Fibroblast of lung (primary cell): ENCODE results near the gene MAGEC1. TPM values are rescaled to one million over a fixed set of nuclear protein-coding genes. Genes with fewer than 3 reads are reported as not detected.

ENCODE experiments used
- DNase-seq, 2 donors: peaks; one replicate each; pipeline versions ENCODE4 v3.0.0 to v3.0.0-alpha.2; 2010; ENCODE audit warnings: low read depth in 2 of 2
- H2AFZ ChIP-seq: 2 replicates; pipeline ENCODE4 v1.5.1; 2012; ENCODE audit warnings: low read length, control low read depth, inconsistent platforms
- H3K27ac ChIP-seq: 2 replicates; pipeline ENCODE4 v1.5.1; 2011; ENCODE audit warnings: low read length, control low read depth; ENCODE audit not compliant: insufficient read depth
- H3K27me3 ChIP-seq: 2 replicates; pipeline ENCODE4 v1.5.1; 2011; ENCODE audit warnings: mild to moderate bottlenecking, low read length; ENCODE audit not compliant: control insufficient read depth, insufficient read depth
- H3K36me3 ChIP-seq: 2 replicates; pipeline ENCODE4 v1.5.1; 2011; ENCODE audit warnings: low read length; ENCODE audit not compliant: control insufficient read depth, insufficient read depth
- H3K4me1 ChIP-seq: 2 replicates; pipeline ENCODE4 v1.5.1; 2011; ENCODE audit warnings: low read length; ENCODE audit not compliant: control insufficient read depth, insufficient read depth; ENCODE audit errors: extremely low read depth
- H3K4me2 ChIP-seq: 2 replicates; pipeline ENCODE4 v1.5.1; 2011; ENCODE audit warnings: low read length, control low read depth; ENCODE audit not compliant: insufficient read depth; ENCODE audit errors: extremely low read depth
- H3K4me3 ChIP-seq, 4 experiments: fragments of 200-600 bp in 1 of 4; sonication (generic) in 1 of 4; replicated peaks in 1 of 4; 2 replicates each; pipeline ENCODE4 v1.5.1; 2011 to 2016; ENCODE audit warnings: low read length in 4 of 4, low read depth in 3 of 4, mild to moderate bottlenecking in 3 of 4, control low read depth in 2 of 4, inconsistent platforms in 1 of 4, mixed read lengths in 1 of 4; ENCODE audit not compliant: insufficient read depth in 1 of 4; ENCODE audit errors: control extremely low read depth in 1 of 4
- H3K79me2 ChIP-seq: 2 replicates; pipeline ENCODE4 v1.5.1; 2012; ENCODE audit warnings: mild to moderate bottlenecking, low read length, inconsistent platforms; ENCODE audit not compliant: control insufficient read depth, insufficient read depth
- H3K9ac ChIP-seq: 2 replicates; pipeline ENCODE4 v1.5.1; 2011; ENCODE audit warnings: mild to moderate bottlenecking, low read length, control low read depth; ENCODE audit not compliant: insufficient read depth
- H3K9me3 ChIP-seq: 2 replicates; pipeline ENCODE4 v1.5.1; 2012; ENCODE audit warnings: low read depth, low read length; ENCODE audit not compliant: control insufficient read depth, insufficient read depth
- H4K20me1 ChIP-seq: 2 replicates; pipeline ENCODE4 v1.5.1; 2011; ENCODE audit warnings: low read length; ENCODE audit not compliant: control insufficient read depth, insufficient read depth; ENCODE audit errors: extremely low read depth
- EZH2 ChIP-seq: IDR thresholded peaks from 2 replicates; pipeline ENCODE4 v1.5.1; 2012; ENCODE audit warnings: low read length, control low read depth, mild to moderate bottlenecking; ENCODE audit errors: missing control alignments
- polyA plus RNA-seq, 2 donors: library from polyadenylated mRNA; depleted of rRNA in 1 of 2; stranded (reverse) in 1 of 2; unstranded in 1 of 2; fragments of >200 nt; gene quantifications; 2 replicates each; pipeline ENCODE4 v1.2.1, GENCODE V29; 2011 to 2012; ENCODE audit warnings: missing spikeins in 1 of 2
- total RNA-seq: library from RNA; depleted of rRNA; stranded (reverse); fragments of >200 nt; gene quantifications from 2 replicates; pipeline ENCODE4 v1.2.1, GENCODE V29; 2014
- TF ChIP-seq, protein P1 (sequence below), 2 donors: IDR thresholded peaks in 1 of 2; conservative IDR thresholded peaks in 1 of 2; 1 replicate in 1 of 2; 2 replicates in 1 of 2; pipeline ENCODE4 v1.5.1; 2011 to 2012; ENCODE audit warnings: low read length in 2 of 2, control low read depth in 1 of 2, inconsistent platforms in 1 of 2, low read depth in 1 of 2, mild to moderate bottlenecking in 1 of 2

Gene MAGEC1
- total and polyA plus RNA-seq, 2 donors (not counting 1 experiment from before 2014, with no cell fraction given), result not detected

DNA sequence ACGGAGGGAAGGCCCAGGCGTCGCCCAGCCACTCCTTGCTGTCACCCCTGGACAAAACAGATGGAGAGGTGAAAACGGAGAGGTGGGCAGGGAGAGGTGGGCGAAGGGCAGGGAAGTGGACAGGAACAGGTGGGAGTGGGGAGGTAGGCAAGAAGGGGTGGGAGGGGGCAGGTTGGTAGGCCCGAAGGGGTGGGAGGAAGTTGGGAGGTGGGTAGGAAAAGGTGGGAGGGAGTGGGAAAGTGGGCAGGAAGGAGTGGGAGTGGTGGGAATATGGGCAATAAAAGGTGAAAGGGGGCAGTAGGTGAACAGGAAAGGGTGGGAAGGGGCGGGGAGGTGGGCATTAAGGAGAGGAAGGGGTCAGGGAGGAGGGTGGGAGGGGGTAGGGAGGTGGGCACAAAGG, 9.0 kb upstream of the MAGEC1 start:
- Histone ChIP-seq H2AFZ (no peak overlapping the region), H3K79me2 (no peaks in the 10 kb centered on the region), H3K4me3 (no peak overlapping the region), H3K27ac (no peak overlapping the region), H3K36me3 (no peaks in the 10 kb centered on the region), H3K4me2 (no peak overlapping the region), H4K20me1 (no peaks in the 10 kb centered on the region), H3K4me1 (no peaks in the 10 kb centered on the region), H3K9ac (no peak overlapping the region), H3K9me3 (no peaks in the 10 kb centered on the region), H3K27me3 (no peaks in the 10 kb centered on the region)
- DNase-seq, result no peak
- no peak for TF ChIP-seq EZH2

DNA sequence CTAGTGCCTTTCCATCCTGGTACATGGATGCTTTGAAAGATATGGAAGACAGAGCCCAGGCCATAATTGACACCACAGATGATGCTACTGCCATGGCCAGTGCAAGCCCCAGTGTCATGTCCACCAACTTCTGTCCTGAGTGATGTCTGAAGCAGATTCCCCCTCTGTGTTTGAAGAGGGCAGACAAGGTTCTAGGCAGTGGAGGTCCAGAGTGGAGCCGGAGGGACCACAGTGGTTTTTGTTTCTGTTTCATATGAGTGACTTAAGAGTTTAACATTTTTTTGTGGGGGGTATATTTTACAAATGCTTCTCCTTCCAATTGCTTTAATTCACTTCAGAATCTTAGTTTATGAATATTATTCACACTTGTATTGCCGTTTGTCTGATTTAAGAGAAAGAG, 6.0 kb upstream of the MAGEC1 start:
- Histone ChIP-seq H4K20me1 (no peaks in the 10 kb centered on the region), H3K4me1 (no peaks in the 10 kb centered on the region), H3K9ac (no peak overlapping the region), H3K27me3 (no peaks in the 10 kb centered on the region), H3K9me3 (no peaks in the 10 kb centered on the region), H2AFZ (no peak overlapping the region), H3K4me2 (no peak overlapping the region), H3K36me3 (no peaks in the 10 kb centered on the region), H3K27ac (no peak overlapping the region), H3K4me3 (no peak overlapping the region), H3K79me2 (no peaks in the 10 kb centered on the region)
- no peak for TF ChIP-seq EZH2
- TF ChIP-seq, protein P1, sequence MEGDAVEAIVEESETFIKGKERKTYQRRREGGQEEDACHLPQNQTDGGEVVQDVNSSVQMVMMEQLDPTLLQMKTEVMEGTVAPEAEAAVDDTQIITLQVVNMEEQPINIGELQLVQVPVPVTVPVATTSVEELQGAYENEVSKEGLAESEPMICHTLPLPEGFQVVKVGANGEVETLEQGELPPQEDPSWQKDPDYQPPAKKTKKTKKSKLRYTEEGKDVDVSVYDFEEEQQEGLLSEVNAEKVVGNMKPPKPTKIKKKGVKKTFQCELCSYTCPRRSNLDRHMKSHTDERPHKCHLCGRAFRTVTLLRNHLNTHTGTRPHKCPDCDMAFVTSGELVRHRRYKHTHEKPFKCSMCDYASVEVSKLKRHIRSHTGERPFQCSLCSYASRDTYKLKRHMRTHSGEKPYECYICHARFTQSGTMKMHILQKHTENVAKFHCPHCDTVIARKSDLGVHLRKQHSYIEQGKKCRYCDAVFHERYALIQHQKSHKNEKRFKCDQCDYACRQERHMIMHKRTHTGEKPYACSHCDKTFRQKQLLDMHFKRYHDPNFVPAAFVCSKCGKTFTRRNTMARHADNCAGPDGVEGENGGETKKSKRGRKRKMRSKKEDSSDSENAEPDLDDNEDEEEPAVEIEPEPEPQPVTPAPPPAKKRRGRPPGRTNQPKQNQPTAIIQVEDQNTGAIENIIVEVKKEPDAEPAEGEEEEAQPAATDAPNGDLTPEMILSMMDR (conservative IDR thresholded peaks at IDR 0.05 in 1 of 2, IDR thresholded peaks at IDR 0.05 in 1 of 2; ENCODE audit: low read depth in 1 of 2, low read length in 2 of 2), result no peak
- DNase-seq, result no peak

DNA sequence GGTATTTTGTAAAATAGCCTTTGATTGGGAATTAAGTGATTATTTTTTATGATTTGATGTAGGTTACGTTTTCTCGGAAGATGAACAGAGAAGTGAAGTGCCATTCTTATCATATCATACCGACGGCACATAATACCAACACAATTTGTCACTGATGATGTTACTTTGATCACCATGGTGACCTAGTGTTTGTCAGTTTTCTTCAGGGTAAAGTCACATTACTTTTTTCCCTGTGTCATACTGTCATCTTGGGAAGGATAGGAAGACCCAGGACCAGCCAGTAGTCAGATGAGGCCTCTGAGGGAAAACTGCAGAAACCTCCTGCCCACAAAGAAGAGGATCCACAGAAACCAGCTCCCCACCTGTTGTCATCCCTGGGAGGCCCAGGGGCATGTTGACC, 1.3 kb upstream of the MAGEC1 start:
- Histone ChIP-seq H2AFZ (no peak overlapping the region), H3K4me3 (no peak overlapping the region), H3K27ac (no peak overlapping the region), H3K9me3 (no peaks in the 10 kb centered on the region), H3K9ac (no peak overlapping the region), H3K36me3 (no peaks in the 10 kb centered on the region), H4K20me1 (no peaks in the 10 kb centered on the region), H3K4me1 (no peaks in the 10 kb centered on the region), H3K27me3 (no peaks in the 10 kb centered on the region), H3K79me2 (no peaks in the 10 kb centered on the region), H3K4me2 (no peak overlapping the region)
- DNase-seq, result no peak
- TF ChIP-seq, protein P1 (conservative IDR thresholded peaks at IDR 0.05 in 1 of 2, IDR thresholded peaks at IDR 0.05 in 1 of 2; ENCODE audit: low read depth in 1 of 2, low read length in 2 of 2), result no peak
- no peak for TF ChIP-seq EZH2
